Progenitor cell of endocrine pancreas (in vitro differentiated cells): ENCODE results near the gene CRYBA1. TPM values are rescaled to one million over a fixed set of nuclear protein-coding genes. Genes with fewer than 3 reads are reported as not detected.

Experiments used
- DNase-seq: peaks from one replicate; pipeline ENCODE4 v3.0.0; 2021; ENCODE audit warnings: low spot score; ENCODE audit not compliant: unreplicated experiment
- H3K27ac Mint-ChIP-seq: 2 replicates; pipeline ENCODE4 v1.8.0; 2021; ENCODE audit warnings: mild to moderate bottlenecking, moderate library complexity, mixed read lengths
- H3K27me3 Mint-ChIP-seq: 2 replicates; pipeline ENCODE4 v1.8.0; 2021; ENCODE audit warnings: mixed read lengths
- H3K36me3 Mint-ChIP-seq: 2 replicates; pipeline ENCODE4 v1.8.0; 2022; ENCODE audit warnings: mixed read lengths; ENCODE audit not compliant: insufficient read depth
- H3K4me1 Mint-ChIP-seq: 2 replicates; pipeline ENCODE4 v1.8.0; 2021; ENCODE audit warnings: low read depth, mixed read lengths
- H3K4me3 Mint-ChIP-seq: 2 replicates; pipeline ENCODE4 v1.8.0; 2021; ENCODE audit warnings: low read depth, mild to moderate bottlenecking, moderate library complexity, mixed read lengths
- H3K9me3 Mint-ChIP-seq: 2 replicates; pipeline ENCODE4 v1.8.0; 2021; ENCODE audit warnings: low read depth, mixed read lengths
- CTCF ChIP-seq: fragments of 200-600 bp; sonication (generic); IDR thresholded peaks from one replicate; pipeline ENCODE4 v1.5.0; 2021; ENCODE audit warnings: antibody characterized with exemption, mild to moderate bottlenecking; ENCODE audit not compliant: unreplicated experiment
- total RNA-seq: library from RNA; stranded (reverse); gene quantifications from 2 replicates; pipeline ENCODE4 v1.2.1, GENCODE V29; 2021

Gene CRYBA1
- total RNA-seq, 1 donor from 2014 or later = not detected

- Mint-ChIP-seq H3K36me3 (no peaks in the 10 kb centered on the region), H3K27me3 (no peaks in the 10 kb centered on the region), H3K4me1 (no peaks in the 10 kb centered on the region), H3K27ac (no peak overlapping the region), H3K4me3 (no peak overlapping the region), H3K9me3 (no peaks in the 10 kb centered on the region)
- TF ChIP-seq CTCF = no peak
- DNase-seq = no peak
These were observed 37.6 kb upstream of the CRYBA1 start for GRCh38 chr17:29209073-29209472.

- no peaks in the 10 kb centered on the region for H3K36me3 Mint-ChIP-seq
- no peak overlapping the region for H3K4me3 Mint-ChIP-seq
- DNase-seq = no peak
- H3K9me3 Mint-ChIP-seq = no peaks in the 10 kb centered on the region
- no peaks in the 10 kb centered on the region for H3K4me1 Mint-ChIP-seq
- H3K27me3 Mint-ChIP-seq = no peaks in the 10 kb centered on the region
- no peak for TF ChIP-seq CTCF
- no peak overlapping the region for H3K27ac Mint-ChIP-seq
These were observed 35.8 kb upstream of the CRYBA1 start for GRCh38 chr17:29210879-29211278.

- Mint-ChIP-seq H3K27me3 (peaks cover 5% of the 10 kb centered on the region), H3K9me3 (no peaks in the 10 kb centered on the region), H3K4me3 (no peak overlapping the region), H3K4me1 (peaks cover 3% of the 10 kb centered on the region), H3K27ac (no peak overlapping the region), H3K36me3 (no peaks in the 10 kb centered on the region)
- DNase-seq = no peak
- TF ChIP-seq CTCF = no peak
These were observed 34.5 kb upstream of the CRYBA1 start for GRCh38 chr17:29212094-29212631.

- no peak overlapping the region for H3K27ac Mint-ChIP-seq
- no peaks in the 10 kb centered on the region for H3K36me3 Mint-ChIP-seq
- TF ChIP-seq CTCF = no peak
- no peaks in the 10 kb centered on the region for H3K9me3 Mint-ChIP-seq
- peaks cover 9% of the 10 kb centered on the region for H3K27me3 Mint-ChIP-seq
- no peak for DNase-seq
- H3K4me3 Mint-ChIP-seq = no peak overlapping the region
- peaks cover 3% of the 10 kb centered on the region for H3K4me1 Mint-ChIP-seq
These were observed 34.0 kb upstream of the CRYBA1 start for GRCh38 chr17:29212681-29213121.

GRCh38 chr17:29214215-29215146 lies 32.2 kb upstream of the CRYBA1 start:
- peaks cover 3% of the 10 kb centered on the region for H3K4me1 Mint-ChIP-seq
- H3K9me3 Mint-ChIP-seq = no peaks in the 10 kb centered on the region
- peaks cover 9% of the 10 kb centered on the region for H3K27me3 Mint-ChIP-seq
- H3K36me3 Mint-ChIP-seq = no peaks in the 10 kb centered on the region
- TF ChIP-seq CTCF = no peak
- no peak overlapping the region for H3K27ac Mint-ChIP-seq
- DNase-seq = no peak
- no peak overlapping the region for H3K4me3 Mint-ChIP-seq
